Astrocyte of the cerebellum (primary cell): Measurements from ENCODE around the gene PCIF1.

ENCODE experiments used
- DNase-seq: peaks from one replicate; pipeline ENCODE4 v3.0.0-alpha.2; 2011; ENCODE audit warnings: low read depth
- H3K4me3 ChIP-seq: 2 replicates; pipeline ENCODE4 v1.5.1; 2011; ENCODE audit warnings: mild to moderate bottlenecking, low read depth, low read length, moderate library complexity
- in situ Hi-C: cut with HindIII; loops from 2 replicates; pipeline ENCODE4 v1.10.0; 2017; ENCODE audit warnings: low sequenced_read_pairs
- TF ChIP-seq, protein P1 (sequence below): IDR thresholded peaks from 2 replicates; pipeline ENCODE4 v1.5.1; 2012; ENCODE audit warnings: low read length, low read depth, moderate library complexity, mild to moderate bottlenecking; ENCODE audit errors: missing control alignments

The PCIF1 gene

GRCh38 chr20:45971425-45971674, 36.9 kb downstream of the PCIF1 start:
- TF ChIP-seq, protein P1, sequence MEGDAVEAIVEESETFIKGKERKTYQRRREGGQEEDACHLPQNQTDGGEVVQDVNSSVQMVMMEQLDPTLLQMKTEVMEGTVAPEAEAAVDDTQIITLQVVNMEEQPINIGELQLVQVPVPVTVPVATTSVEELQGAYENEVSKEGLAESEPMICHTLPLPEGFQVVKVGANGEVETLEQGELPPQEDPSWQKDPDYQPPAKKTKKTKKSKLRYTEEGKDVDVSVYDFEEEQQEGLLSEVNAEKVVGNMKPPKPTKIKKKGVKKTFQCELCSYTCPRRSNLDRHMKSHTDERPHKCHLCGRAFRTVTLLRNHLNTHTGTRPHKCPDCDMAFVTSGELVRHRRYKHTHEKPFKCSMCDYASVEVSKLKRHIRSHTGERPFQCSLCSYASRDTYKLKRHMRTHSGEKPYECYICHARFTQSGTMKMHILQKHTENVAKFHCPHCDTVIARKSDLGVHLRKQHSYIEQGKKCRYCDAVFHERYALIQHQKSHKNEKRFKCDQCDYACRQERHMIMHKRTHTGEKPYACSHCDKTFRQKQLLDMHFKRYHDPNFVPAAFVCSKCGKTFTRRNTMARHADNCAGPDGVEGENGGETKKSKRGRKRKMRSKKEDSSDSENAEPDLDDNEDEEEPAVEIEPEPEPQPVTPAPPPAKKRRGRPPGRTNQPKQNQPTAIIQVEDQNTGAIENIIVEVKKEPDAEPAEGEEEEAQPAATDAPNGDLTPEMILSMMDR: no peak
- DNase-seq: no peak
- H3K4me3 ChIP-seq: peak overlapping the region; percentile 94
- in situ Hi-C loops: no loop called here

DNA sequence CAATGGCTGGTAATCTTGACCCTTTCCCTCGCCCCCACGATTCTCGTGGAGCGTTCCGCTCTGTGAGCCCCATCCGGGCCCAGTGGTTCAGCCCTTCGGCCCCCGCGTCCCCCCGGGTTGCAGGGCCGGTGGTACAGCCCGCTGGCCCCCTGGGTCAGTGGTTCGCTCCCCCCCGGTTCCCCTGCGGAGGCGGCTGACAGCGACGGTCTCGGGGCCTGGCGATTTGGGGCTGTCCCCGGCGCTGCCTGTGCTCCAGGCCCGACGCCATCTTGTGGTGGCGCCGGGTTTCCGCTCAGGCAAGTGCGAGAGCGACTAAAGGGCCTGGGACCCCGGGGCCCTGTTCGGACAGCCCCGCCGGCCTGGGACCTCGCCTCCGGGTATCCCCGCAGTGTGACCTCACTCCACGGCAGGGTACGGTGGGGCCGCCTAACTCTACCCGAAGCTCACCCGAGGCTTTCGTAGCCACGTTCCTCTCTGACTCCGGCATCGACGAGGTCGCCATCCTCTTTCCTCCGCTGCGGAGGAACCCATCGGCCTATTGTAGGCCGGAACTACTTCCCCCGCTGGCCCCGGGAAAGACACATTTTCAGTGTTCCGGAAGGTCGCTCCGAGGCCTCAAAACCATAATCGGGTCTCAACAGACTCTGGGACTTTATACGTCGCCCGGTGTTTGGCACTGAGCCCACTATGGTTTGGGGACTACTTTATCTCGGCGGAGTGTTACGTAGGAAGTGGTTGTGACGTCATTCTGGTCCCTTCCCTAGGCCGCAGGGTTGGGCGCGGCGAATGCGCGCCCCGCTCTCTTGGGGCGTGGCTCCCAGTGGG, 37.4 kb downstream of the PCIF1 start, which contains the start of gene ZNF335:
ZNF335 (minus strand) TSS at position 529 of the 825 bp plus-strand sequence. CDS start 793 bp downstream, outside the sequence.
- peak within 1 kb of the TSS; percentile 94 for H3K4me3 ChIP-seq
- in situ Hi-C loops: no loop called here
- peak; percentile 91 for DNase-seq
- TF ChIP-seq, protein P1: no peak

- H3K4me3 ChIP-seq: peak overlapping the region; percentile 94
- in situ Hi-C loops: no loop called here
- DNase-seq: no peak
- TF ChIP-seq, protein P1: no peak
Measured at GRCh38 chr20:45972500-45973183, 38.2 kb downstream of the PCIF1 start.

DNA sequence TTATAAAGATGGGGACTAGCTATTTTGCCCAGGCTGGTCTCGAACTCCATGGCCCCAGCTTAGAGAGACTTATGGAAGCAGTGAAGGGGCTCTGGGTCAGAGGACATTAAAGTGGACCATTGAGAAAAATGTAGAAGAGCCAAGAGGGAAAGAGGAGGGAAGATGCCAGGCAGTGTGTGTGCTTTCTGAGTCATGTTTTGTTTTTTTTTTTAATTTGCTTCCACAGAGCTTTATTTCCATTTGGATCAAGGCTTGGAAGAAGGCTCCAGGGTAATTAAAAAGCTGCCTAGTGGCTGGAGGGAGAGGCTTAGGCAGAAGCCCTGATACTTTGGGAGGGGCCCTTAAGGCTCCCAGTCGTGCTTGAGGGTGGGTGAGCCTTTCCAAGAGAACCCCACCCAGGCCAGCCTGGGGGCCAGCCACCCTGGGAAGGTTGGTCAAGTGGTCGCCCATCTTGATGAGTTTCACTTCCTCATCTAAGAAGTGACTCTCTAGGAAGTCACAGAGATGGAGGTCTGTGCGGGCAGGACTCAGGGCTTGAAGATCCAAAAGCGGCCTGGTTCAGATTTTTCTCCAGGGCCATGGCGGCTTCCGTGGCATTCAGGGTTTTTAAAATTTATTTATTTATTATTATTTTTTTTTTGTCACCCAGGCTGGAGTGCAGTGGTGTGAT, 40.5 kb downstream of the PCIF1 start:
- no peak for DNase-seq
- no peak overlapping the region for H3K4me3 ChIP-seq
- in situ Hi-C loops: no loop called here
- TF ChIP-seq, protein P1: no peak

GRCh38 chr20:45975686-45976085, 41.2 kb downstream of the PCIF1 start:
- in situ Hi-C loops: no loop called here
- TF ChIP-seq, protein P1: no peak
- no peak overlapping the region for H3K4me3 ChIP-seq
- DNase-seq: no peak

GRCh38 chr20:45976086-45976485, 41.6 kb downstream of the PCIF1 start:
- TF ChIP-seq, protein P1: no peak
- no peak overlapping the region for H3K4me3 ChIP-seq
- in situ Hi-C loops: no loop called here
- no peak for DNase-seq
